CD4-positive, alpha-beta T cell (primary cell): ENCODE measurements around the gene EPSTI1. TPM values are rescaled to one million over a fixed set of nuclear protein-coding genes. Genes with fewer than 3 reads are reported as not detected.

ENCODE experiments used
- ATAC-seq: fragments of 200-7000 bp; cut with Tn5 transposase; one replicate; pipeline ENCODE4 v1.10.0; 2022; ENCODE audit warnings: mild to moderate bottlenecking; ENCODE audit not compliant: poor library complexity
- CTCF ChIA-PET: fragments of 350-600 bp; sonication (Branson Sonifier 250); formaldehyde crosslinking; loops from one replicate; lab custom pipeline; 2021; ENCODE audit warnings: antibody characterized with exemption, inconsistent platforms; lab: Charles Lee
- POLR2A ChIA-PET: fragments of 350-600 bp; sonication (Branson Sonifier 250); formaldehyde crosslinking; loops from one replicate; lab custom pipeline; 2021; ENCODE audit warnings: antibody characterized with exemption, inconsistent platforms; lab: Charles Lee
- DNase-seq, 14 experiments: peaks; one replicate each; pipeline ENCODE4 v3.0.0-alpha.2; 2013 to 2020; ENCODE audit warnings: mixed read lengths in 2 of 14
- H3K27ac ChIP-seq, 2 donors: one replicate each; pipeline versions ENCODE4 v1.5.1 to v1.7.0; 2013; ENCODE audit warnings: low read length in 2 of 2, low read depth in 1 of 2, mild to moderate bottlenecking in 1 of 2
- H3K27me3 ChIP-seq, 2 experiments: 1 replicate in 1 of 2; 2 replicates in 1 of 2; pipeline versions ENCODE4 v1.6.1 to v1.7.0; 2013; ENCODE audit warnings: low read length in 2 of 2, control low read depth in 1 of 2, mild to moderate bottlenecking in 1 of 2, moderate library complexity in 1 of 2; ENCODE audit not compliant: insufficient read depth in 2 of 2, control insufficient read depth in 1 of 2
- H3K36me3 ChIP-seq: one replicate; pipeline ENCODE4 v1.6.1; 2013; ENCODE audit warnings: low read length, control low read depth; ENCODE audit not compliant: insufficient read depth
- H3K4me1 ChIP-seq: one replicate; pipeline ENCODE4 v1.6.1; 2013; ENCODE audit warnings: low read length, control low read depth; ENCODE audit not compliant: insufficient read depth
- H3K4me3 ChIP-seq: one replicate; pipeline ENCODE4 v1.5.1; 2013; ENCODE audit warnings: mild to moderate bottlenecking, low read length, moderate library complexity
- H3K9me3 ChIP-seq, 2 experiments: 1 replicate in 1 of 2; 2 replicates in 1 of 2; pipeline versions ENCODE4 v1.6.1 to v1.7.0; 2013; ENCODE audit warnings: low read length in 2 of 2, mild to moderate bottlenecking in 2 of 2, control low read depth in 1 of 2, moderate library complexity in 1 of 2; ENCODE audit not compliant: control insufficient read depth in 1 of 2, insufficient read depth in 1 of 2
- H3K27ac Mint-ChIP-seq: one replicate; pipeline ENCODE4 v1.8.0; 2020; ENCODE audit warnings: mixed read lengths
- H3K27me3 Mint-ChIP-seq: one replicate; pipeline ENCODE4 v1.8.0; 2021; ENCODE audit warnings: mixed read lengths
- H3K36me3 Mint-ChIP-seq: one replicate; pipeline ENCODE4 v1.8.0; 2021; ENCODE audit warnings: low read depth, mixed read lengths
- H3K4me1 Mint-ChIP-seq: one replicate; pipeline ENCODE4 v1.8.0; 2021; ENCODE audit warnings: low read depth, mixed read lengths
- H3K4me3 Mint-ChIP-seq: one replicate; pipeline ENCODE4 v1.8.0; 2020; ENCODE audit warnings: mild to moderate bottlenecking, mixed read lengths
- H3K9me3 Mint-ChIP-seq: one replicate; pipeline ENCODE4 v1.8.0; 2020; ENCODE audit warnings: mixed read lengths
- CTCF ChIP-seq: fragments of 200-600 bp; IDR thresholded peaks from one replicate; pipeline ENCODE4 v1.8.0; 2022; ENCODE audit warnings: antibody characterized with exemption, mild to moderate bottlenecking
- intact Hi-C, 2 experiments: fragments of 100-400 bp; cut with DNase I in 1 of 2; cut with micrococcal nuclease in 1 of 2; formaldehyde crosslinking; loops; one replicate each; pipeline versions ENCODE4 v1.15.1 to v1.9.0; 2023 to 2025; cut with DNase I, micrococcal nuclease
- total RNA-seq, 174 experiments: library from RNA in 2 of 174; stranded (reverse) in 2 of 174; gene quantifications; one replicate each; pipeline ENCODE4 v1.2.3 and lab custom pipeline; 2021 to 2026

EPSTI1 gene
- total RNA-seq, 2 experiments from 2014 or later = 23.5 to 24.5 TPM

GRCh38 chr13:42969565-42970172 is 22.4 kb downstream of the EPSTI1 start:
- peaks cover 6% of the 10 kb centered on the region for H3K4me1 ChIP-seq
- intact Hi-C loops = loop anchor here (1.0 to 10.0 kb wide), 8 partner anchors 23 to 905 kb away; partner anchors contain the start of genes CCDC122 (in 1 of the 2), DNAJC15 (in 1 of the 2), EPSTI1 (in 1 of the 2) and LACC1 (in 1 of the 2)
- Mint-ChIP-seq H3K4me3 (no peak overlapping the region), H3K9me3 (no peaks in the 10 kb centered on the region), H3K4me1 (peaks cover 31% of the 10 kb centered on the region), H3K27ac (peak overlapping the region; percentile 24), H3K27me3 (no peaks in the 10 kb centered on the region), H3K36me3 (peaks cover 43% of the 10 kb centered on the region)
- POLR2A ChIA-PET = interaction anchor here (0.6 to 1.6 kb wide), 6 partner anchors 21 to 85 kb away, joined by 3 to 4 read pairs (median 4); partner anchors contain the start of gene EPSTI1
- no peak overlapping the region for H3K4me3 ChIP-seq
- no peaks in the 10 kb centered on the region for H3K27me3 ChIP-seq
- CTCF ChIA-PET = interaction anchor here (0.6 to 2.0 kb wide), 17 partner anchors 8 to 904 kb away, joined by 3 to 17 read pairs (median 4); partner anchors contain the start of gene EPSTI1
- peak; percentile 71 to 93 (median 82) for DNase-seq
- peak; percentile 86 for TF ChIP-seq CTCF
- no peaks in the 10 kb centered on the region for H3K9me3 ChIP-seq
- peaks cover 17% of the 10 kb centered on the region for H3K36me3 ChIP-seq
- ATAC-seq = peak; percentile 90
- no peak overlapping the region for H3K27ac ChIP-seq

GRCh38 chr13:42968906-42969305 is 23.1 kb downstream of the EPSTI1 start:
- Mint-ChIP-seq H3K9me3 (no peaks in the 10 kb centered on the region), H3K27ac (no peak overlapping the region), H3K4me3 (no peak overlapping the region), H3K36me3 (peaks cover 46% of the 10 kb centered on the region), H3K27me3 (no peaks in the 10 kb centered on the region), H3K4me1 (peaks cover 29% of the 10 kb centered on the region)
- no peaks in the 10 kb centered on the region for H3K27me3 ChIP-seq
- H3K4me1 ChIP-seq = peaks cover 6% of the 10 kb centered on the region
- TF ChIP-seq CTCF = no peak
- DNase-seq = no peak
- no peak overlapping the region for H3K27ac ChIP-seq
- H3K4me3 ChIP-seq = no peak overlapping the region
- POLR2A ChIA-PET = interaction anchor here (0.9 to 1.6 kb wide), 3 partner anchors 21 to 24 kb away, joined by 3 to 4 read pairs (median 3); partner anchors contain the start of gene EPSTI1
- H3K36me3 ChIP-seq = peaks cover 23% of the 10 kb centered on the region
- H3K9me3 ChIP-seq = no peaks in the 10 kb centered on the region
- intact Hi-C loops = loop anchor here (1.0 to 10.0 kb wide), 5 partner anchors 23 to 906 kb away; partner anchors contain the start of genes CCDC122 (in 1 of the 2), EPSTI1 (in 1 of the 2) and LACC1 (in 1 of the 2)
- no peak for ATAC-seq
- CTCF ChIA-PET = interaction anchor here (0.8 to 2.0 kb wide), 12 partner anchors 11 to 905 kb away, joined by 3 to 17 read pairs (median 5); partner anchors contain the start of gene EPSTI1

GRCh38 chr13:42967660-42968059 is 24.4 kb downstream of the EPSTI1 start:
- Mint-ChIP-seq H3K36me3 (peaks cover 52% of the 10 kb centered on the region), H3K27ac (no peak overlapping the region), H3K9me3 (no peaks in the 10 kb centered on the region), H3K27me3 (no peaks in the 10 kb centered on the region), H3K4me1 (peaks cover 32% of the 10 kb centered on the region), H3K4me3 (no peak overlapping the region)
- ChIA-PET POLR2A (no interaction called here), CTCF (no interaction called here)
- no peak for TF ChIP-seq CTCF
- Histone ChIP-seq H3K27me3 (no peaks in the 10 kb centered on the region), H3K9me3 (no peaks in the 10 kb centered on the region), H3K4me1 (peaks cover 6% of the 10 kb centered on the region), H3K27ac (no peak overlapping the region), H3K4me3 (no peak overlapping the region), H3K36me3 (peaks cover 33% of the 10 kb centered on the region)
- no peak for DNase-seq
- intact Hi-C loops = loop anchor here (2.0 to 10.0 kb wide), 3 partner anchors 165 to 907 kb away; partner anchors contain the start of genes CCDC122 (in 1 of the 2) and LACC1 (in 1 of the 2)
- no peak for ATAC-seq
